ENCODE results near the gene TP53I3. TPM values are rescaled to one million over a fixed set of nuclear protein-coding genes. Genes with fewer than 3 reads are reported as not detected.
A peak's percentile ranks its signal among the peaks of the same experiment; 100 is the strongest.

The TP53I3 gene
- total RNA-seq, 4 donors from 2014 or later = 11.3 to 44.9 (median 17.2) TPM

DNA sequence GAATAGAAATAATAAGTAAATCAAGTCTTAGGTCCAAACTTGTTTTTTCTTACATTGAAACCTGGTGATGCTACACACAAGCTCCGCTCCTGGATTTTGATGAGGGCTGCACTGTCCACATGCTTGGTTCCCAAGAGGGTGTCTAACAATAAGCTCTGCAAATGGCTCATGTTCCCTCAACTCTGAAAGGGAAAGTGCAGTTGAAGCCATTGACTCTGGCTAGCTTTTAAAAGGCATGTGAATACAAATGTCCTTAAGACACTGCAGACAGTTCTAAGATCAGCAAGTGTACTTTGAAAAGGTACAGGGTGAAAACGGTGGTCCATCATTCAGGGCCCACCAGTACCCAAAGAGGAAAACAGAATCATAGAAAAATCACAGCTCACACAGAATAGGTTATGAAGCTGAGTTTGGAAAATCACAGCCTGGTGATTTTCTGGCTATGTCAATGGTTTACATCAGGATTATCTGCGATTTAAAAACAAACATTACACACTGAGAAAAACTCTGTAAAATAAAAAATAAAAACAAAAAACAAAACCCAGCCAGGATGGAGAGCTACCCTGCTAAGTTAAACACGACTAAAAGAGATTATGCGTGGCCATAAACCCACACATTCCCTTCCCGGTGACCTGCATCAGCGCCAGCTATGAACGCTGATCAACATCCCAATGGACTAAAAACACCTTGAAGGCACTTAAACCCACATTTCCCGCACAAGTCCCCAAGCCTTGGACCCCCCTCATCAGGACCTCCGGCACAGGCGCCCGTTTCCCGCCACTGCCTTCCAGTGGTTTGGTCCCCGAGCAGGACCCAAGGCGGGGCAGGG is 37.9 kb upstream of the TP53I3 start:
- TF ChIP-seq, protein P1, sequence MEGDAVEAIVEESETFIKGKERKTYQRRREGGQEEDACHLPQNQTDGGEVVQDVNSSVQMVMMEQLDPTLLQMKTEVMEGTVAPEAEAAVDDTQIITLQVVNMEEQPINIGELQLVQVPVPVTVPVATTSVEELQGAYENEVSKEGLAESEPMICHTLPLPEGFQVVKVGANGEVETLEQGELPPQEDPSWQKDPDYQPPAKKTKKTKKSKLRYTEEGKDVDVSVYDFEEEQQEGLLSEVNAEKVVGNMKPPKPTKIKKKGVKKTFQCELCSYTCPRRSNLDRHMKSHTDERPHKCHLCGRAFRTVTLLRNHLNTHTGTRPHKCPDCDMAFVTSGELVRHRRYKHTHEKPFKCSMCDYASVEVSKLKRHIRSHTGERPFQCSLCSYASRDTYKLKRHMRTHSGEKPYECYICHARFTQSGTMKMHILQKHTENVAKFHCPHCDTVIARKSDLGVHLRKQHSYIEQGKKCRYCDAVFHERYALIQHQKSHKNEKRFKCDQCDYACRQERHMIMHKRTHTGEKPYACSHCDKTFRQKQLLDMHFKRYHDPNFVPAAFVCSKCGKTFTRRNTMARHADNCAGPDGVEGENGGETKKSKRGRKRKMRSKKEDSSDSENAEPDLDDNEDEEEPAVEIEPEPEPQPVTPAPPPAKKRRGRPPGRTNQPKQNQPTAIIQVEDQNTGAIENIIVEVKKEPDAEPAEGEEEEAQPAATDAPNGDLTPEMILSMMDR (IDR thresholded peaks at IDR 0.05) = no peak
- ATAC-seq (ENCODE audit: low FRiP score) (no peak), DNase-seq (ENCODE audit: low spot score) (no peak)

DNA sequence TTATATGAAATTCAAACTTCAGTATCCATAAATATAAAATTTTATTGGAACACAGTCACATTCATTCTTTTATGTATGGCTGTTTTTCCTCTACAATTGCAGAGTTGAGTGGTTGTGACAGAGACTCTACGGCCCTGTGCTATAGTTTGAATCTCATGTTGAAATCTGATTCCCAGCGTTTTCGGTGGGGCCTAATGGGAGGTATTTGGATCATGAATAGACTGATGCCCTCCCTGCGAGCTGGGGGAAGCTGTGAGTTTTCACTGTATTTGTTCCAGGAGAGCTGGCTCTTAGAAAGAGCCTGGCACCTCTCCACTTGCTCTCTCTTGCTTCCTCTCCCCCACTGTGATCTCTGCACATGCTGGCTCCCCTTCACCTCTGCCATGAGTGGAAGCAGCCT is 36.8 kb upstream of the TP53I3 start:
- TF ChIP-seq, protein P1 (IDR thresholded peaks at IDR 0.05) = no peak
- peak; percentile 9 for ATAC-seq (ENCODE audit: low FRiP score)

DNA sequence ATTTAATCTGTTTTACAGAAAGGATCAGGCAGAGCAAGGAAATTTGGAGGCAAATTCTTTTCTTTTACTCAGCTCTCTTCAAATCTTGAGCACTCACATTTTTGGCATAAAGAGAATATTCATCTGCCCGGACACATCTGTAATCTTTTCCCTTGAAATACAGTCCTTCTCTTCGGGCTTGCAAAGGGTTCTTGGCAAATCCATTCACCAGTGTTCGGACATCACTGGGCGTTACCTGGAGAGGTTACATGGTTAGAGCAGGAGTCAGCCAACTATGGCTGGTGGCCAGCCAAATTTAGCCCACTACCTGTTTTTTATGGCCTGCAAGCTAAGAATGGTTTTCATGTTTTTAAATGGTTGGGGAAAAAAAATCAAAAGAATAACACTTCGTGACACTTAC is 36.4 kb upstream of the TP53I3 start:
- DNase-seq (ENCODE audit: low spot score) (no peak), ATAC-seq (ENCODE audit: low FRiP score) (no peak)
- TF ChIP-seq, protein P1 (IDR thresholded peaks at IDR 0.05) = no peak

More for the DNA sequence above, 36.8 kb upstream of the TP53I3 start:
- no peak for DNase-seq (ENCODE audit: low spot score)

DNA sequence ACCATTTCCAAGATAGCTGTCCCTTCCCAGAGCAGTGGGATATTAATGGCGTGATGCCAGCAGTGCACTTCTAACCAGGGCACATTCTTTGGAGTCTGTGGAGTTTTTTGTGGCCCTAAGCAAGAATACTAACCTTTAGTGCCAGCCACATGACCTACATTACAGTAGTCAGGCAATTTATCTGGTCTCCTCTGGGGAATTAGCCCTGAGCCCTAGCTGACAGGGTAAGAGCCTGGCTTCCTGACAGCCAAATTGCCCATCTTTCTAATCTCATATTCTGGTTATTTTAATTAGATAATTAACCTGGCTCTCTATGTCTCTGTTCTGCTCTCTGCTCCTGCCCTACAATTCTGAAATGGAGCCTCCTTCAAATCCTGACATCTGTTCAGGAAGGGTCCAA is 33.3 kb upstream of the TP53I3 start:
- TF ChIP-seq, protein P1 (IDR thresholded peaks at IDR 0.05) = no peak
- ATAC-seq (ENCODE audit: low FRiP score) (no peak), DNase-seq (ENCODE audit: low spot score) (no peak)

DNA sequence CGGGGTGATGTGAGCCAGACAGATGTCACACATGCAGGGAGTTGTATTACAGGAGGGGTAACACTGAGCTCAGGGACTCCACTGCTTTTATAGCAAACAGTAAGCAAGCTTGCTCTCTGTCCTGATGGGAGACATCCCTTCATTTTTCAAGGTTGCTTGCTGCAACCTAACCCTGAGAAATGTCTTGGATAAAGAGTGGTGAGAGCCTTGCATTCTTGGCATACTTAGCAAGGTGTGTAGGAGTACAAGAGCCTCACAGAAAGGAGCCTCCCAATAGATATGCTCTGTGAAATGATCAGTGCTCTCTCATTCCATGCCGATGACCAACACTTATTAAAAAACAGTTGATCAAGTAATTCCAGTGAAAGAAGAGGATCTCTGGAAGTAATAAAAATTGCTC is 30.4 kb upstream of the TP53I3 start:
- ATAC-seq (ENCODE audit: low FRiP score) = no peak
- no peak for DNase-seq (ENCODE audit: low spot score)
- TF ChIP-seq, protein P1 (IDR thresholded peaks at IDR 0.05) = no peak

DNA sequence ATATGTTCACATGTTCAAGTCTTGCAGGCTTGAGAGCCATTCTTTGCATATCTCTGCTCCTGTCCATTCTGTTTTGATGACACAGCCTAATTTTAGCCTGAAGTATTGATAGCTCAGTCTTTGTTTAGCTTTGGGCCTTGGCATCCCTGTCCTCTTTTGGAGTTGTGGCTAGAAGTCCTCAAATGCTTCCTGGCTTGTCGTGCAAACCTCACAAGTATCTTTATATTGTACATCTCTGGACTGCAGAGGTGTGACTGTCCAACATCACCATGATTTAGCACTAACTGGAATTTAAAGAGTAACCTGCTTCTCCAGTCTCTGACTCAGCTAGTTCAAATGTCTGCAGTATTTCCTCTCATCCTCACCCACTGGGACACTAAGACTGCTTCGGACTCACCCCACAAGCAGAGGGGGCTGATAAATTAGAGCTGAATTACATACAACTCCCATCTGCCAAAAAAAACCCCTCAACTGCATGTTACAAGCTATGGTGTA is 26.8 kb upstream of the TP53I3 start:
- TF ChIP-seq, protein P1 (IDR thresholded peaks at IDR 0.05) = no peak
- DNase-seq (ENCODE audit: low spot score) (no peak), ATAC-seq (ENCODE audit: low FRiP score) (no peak)

All from omental fat pad (tissue), 4 donors.